ENCODE measurements around the gene TOB2.
"Not testable (repeated sequence)": the region's sequence is repeated elsewhere in the genome, so short reads cannot be mapped to it uniquely, and the experiment has no call there.

The TOB2 gene

DNA sequence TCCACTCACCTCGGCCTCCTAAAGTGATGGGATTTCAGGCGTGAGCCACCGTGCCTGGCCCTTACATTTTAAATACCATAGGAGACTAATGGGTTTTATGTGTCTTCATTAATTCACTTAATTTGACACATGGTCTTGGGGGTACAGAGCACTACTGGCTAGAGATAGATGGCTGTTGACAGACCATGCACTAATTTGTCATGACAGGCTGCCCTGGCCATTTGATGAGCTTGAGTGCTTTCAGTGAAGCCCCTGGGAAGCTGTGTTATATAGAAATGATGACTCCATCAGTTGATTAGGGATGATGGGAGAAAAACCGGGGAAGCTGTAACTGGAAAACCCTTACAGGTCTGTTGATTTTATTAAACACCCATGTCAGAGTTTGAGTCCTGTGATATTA is 15.3 kb upstream of the TOB2 start:
- DNase-seq = no peak

DNA sequence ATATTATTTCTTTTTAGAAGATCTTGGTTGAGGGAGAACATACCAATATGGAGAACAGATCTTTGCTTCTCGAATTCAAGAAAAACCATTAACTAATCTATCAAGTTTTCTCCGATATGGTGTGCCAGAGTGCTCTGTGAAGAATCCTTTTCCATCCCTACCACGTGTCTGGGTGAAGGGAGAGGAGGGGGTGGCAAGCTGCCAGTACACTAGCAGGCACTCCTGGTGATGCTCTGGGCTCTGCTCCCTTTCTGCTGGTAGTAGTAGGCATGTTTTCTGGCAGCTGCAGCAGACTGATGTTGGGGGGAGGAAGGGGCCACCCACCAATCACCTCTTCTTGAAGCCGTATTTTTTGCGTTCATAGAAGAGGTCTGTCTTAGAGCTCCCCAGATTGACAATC is 13.5 kb upstream of the TOB2 start:
- not testable (repeated sequence) for DNase-seq

DNA sequence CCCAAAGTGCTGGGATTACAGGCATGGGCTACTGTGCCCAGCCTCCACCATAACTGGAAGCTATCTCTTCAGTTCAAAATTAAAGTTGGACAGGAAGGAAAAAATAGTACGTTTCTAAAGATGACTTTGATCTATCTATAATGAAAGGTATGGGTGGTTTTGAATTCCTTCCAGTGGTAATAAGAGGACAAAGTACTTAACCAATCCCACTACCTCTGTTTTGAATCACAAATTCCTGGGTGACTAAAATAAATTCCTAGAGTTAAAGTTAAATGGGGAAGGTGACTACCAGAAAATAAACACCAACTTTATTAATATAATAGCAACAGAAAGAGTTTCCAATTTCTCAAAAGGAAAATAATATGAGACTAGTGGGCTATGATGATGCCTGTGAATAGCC is 12.8 kb upstream of the TOB2 start:
- no peak for DNase-seq

DNA sequence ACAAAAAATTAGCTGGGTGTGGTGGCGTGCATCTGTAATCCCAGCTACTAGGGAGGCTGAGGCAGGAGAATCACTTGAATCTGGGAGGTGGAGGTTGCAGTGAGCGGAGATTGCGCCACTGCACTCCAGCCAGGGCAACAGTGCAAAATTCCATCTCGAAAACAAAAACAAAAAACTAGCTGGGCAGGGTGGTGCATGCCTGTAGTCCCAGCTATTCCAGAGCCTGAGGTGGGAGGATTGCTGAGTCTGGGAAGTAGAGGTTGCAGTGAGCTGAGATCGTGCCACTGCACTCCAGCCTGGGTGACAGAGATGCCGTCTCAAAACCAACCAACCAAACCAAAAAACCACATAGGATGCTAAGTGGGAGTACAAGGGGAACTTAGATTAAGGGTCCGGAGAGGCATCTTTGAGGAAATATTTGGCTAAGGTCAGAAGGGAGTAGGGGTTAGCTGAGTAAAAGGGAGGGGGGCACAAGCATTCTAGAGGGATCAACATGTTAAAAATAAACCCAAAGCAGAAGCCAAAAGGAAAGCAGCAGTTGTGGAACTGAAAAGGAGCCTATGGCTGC is 11.6 kb upstream of the TOB2 start:
- DNase-seq = no peak

DNA sequence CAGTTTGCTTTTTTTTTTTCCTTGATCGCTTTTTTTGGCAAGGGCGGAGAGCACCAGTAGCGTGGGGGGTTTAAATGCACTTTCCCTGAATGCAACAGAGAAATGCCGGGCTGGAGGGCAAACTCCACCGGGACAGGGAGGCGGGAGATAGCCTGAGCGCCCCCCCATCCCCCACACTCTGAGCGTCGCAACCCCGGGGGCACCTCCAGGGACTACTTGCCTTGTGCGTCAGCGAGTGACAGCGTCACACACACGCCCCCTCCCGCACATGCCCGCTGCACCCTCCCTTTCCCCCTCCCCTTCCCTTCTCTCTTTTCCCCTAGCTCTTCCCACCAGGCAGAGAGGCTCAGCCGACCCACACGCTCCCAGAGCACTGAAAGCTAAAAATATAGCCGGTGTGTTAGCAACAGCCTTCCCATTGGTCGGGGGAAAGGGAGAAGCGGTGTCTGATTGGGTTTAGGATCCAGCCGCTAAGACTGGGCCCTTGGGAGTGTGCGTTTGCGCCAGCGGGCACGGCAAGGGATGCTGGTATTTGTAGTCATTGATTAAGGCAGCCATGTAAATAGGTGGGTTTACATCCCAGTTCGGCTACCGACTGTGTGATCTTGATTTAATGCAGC is 1.7 kb upstream of the TOB2 start:
- peak; percentile 98 for DNase-seq

DNA sequence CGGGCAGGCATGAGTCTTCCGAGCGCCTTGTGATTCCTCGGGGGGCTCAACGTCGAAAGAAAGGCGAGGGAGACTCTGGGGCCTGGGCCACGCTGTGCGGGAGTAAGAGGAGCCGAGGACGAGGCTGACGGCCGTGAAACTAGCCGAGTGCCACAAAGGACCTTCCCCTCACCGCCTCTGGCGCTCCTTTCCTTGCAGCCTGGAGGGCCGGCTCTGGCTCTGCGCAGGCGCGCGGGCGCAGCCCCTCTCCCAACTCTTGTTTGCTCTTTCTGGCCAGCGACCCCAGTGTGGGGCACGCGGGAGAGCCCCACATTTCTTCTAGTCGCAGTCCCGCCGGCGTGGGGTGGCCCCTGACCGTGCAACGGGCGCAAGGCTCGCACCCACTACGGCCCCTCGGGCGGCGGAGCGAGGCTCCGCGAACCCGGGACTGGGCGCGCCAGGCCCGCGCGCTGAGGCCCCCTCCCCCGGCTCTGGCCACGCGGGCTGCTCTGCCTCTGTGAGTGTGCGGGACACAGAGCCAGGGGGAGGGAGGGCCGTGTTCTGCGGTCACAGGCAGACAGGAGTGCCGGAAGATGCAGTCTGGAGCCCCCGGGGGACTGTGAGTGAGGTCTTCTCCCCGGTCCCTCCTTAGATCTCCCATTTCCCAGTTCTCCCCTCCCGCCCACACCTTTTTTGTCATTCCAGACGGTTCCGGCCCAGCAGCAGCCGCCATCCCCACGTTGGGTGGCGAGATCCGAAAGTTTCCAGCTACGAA is 1.0 kb upstream of the TOB2 start:
- peak; percentile 10 for DNase-seq

DNA sequence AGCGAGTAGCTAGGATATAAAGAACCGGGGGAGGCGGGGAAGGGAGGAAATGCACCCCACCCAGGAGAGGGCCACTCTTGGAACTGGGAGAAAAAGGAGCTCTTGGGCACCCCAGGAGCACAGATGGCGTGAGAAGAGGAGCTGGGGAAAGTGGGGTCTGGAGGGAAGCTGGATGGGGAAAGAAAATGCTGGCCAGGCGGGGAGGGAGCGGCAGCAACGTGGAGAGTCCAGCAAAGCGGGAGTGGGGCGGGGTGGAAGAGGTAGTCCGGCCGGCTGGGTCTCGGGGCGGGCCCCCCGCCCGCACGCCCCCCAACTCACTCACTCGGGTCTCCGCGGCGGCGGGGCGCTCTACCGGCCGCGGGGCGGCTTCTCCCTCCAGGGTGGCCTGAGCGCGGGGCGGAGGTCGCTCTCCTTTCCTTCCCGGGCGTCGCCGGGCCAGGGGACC is 522 bp downstream of the TOB2 start:
- no peak for DNase-seq

DNA sequence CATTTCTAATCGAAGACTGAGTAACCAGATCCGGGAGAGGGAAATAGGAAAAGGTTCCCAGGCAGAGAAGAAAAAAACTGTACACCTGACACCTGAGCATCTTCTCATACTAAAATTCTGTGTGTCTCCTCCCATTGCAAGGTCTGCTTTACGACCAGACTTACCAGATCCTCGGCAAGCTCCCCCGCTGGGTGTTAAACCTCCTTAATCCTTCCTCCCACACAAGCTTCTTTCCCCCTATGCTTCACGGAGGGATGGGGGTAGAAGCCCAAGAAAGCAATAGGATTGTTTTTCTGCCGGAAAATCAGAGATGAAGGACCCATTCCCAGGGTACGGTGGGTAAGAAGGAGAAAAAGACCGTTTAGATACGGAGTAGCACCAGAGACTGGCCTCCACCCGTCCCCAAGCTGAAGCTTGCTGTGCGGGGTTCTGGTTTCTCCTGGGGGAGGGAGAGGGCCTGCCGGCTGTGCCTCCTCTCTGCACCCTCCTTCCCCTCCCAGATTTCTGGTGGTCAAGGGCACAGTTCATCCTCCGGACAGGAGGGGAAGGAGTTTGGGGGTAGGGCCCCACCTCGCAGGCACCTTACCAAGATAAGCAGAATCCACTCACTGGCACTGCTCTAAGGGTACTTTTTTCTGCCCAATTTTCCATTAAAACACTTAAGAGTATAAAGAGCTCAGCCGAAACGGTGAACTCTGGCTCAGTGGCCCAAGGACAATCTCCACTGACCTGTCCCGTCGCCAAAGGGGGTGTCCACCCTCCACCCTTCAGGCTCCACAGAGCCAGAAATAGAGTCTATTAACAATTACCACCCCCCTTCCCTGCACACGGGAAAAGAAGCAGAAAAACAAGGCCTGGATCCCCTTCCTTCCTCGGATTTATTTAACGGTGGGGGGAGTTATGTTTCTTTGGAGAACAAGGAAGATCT is 1.2 kb downstream of the TOB2 start:
- DNase-seq = no peak

DNA sequence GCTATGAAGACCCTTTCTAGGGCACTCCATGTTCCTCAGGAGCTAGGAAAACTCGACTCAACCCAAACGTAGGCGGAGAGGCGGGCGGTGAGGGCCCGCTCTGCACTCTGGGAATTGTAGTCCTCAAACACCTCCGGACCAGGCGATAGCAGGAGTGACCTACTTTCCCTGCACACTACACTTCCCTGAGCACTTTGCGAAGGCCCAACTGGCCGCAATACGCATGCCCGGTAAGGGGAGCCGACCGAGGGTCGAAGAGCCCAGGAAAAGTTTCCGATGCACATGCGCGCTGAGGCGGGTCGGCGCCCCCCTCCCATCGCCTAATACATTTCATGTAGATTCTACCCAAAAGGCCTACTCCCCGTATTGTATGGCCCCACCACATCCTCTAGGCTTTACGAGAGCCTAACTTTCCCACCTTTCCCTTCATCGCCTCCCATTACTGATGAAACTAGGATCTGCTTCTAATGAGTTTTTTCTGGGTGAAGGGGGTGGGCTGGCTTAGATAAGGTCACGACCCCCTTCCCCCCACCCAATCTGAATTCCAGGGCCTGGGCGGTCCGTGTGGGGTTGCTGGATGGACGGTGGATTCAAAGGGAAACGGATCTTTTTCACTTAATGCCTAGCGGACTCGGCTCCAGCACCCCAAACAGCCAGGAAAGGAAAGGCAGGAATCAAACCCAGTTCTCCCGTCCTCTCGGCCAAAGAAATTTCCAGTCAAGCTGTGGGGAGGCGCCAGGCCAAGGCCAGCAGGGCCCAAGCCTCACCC is 2.1 kb downstream of the TOB2 start:
- peak; percentile 95 for DNase-seq

DNA sequence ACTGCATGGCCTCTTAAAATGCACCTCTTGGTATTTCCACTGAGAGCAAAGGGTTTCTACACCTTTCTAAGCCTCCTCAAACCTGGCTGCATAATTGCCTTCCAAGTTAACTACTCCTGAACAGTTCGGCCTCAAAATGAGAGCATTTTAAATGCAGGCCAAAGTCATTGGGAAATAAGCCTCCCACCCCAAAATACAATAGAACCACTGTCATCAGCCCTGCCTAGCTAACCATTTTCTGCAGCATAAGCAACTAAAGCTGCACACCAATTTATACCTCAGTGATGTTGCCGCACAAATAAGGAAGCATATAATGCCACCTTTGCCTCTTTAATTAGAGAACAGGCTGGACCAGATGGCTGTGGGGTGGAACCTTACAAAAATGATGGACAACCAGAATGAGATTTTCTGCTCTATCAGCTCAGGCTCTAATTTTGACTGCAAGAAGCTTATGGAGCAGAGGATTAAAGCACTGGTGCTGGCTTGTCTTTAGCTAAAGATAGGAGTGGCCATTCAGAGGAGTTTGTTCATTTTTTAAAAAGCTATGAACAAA is 4.3 kb downstream of the TOB2 start:
- DNase-seq = no peak

DNA sequence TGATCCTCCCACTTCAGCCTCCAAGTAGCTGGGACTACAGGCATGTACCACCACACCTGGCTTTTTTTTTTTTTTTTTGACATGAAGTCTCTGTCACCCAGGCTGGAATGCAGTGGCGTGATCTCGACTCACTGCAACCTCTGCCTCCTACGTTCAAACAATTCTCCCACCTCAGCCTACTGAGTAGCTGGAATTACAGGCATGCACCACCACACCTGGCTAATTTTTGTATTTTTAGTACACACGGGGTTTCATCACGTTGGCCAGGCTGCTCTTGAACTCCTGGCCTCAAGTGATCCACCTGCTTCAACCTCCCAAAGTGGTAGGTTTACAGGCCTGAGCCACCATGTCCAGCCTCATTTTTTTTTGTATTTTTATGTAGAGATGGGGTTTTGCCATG is 6.1 kb downstream of the TOB2 start:
- DNase-seq = not testable (repeated sequence)

DNA sequence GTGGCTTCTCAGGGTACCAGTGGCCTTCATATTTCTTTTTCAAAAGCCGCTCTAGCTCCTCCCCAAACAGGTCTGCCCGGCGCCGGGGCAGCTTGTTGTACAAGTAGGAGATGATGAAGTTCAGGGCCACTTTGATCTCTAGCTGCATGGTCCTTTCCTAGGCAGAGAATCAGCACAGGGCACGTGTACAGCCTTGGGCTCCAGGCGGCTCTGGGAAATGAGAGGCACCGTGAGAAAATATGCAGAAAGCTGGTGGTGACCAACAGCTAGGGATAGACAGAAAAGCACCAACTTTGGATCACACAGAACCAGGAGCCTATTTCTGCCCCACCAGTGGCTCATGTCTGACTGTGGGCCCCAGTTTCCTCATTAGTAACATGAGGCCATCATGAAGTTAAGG is 9.4 kb downstream of the TOB2 start:
- no peak for DNase-seq

DNA sequence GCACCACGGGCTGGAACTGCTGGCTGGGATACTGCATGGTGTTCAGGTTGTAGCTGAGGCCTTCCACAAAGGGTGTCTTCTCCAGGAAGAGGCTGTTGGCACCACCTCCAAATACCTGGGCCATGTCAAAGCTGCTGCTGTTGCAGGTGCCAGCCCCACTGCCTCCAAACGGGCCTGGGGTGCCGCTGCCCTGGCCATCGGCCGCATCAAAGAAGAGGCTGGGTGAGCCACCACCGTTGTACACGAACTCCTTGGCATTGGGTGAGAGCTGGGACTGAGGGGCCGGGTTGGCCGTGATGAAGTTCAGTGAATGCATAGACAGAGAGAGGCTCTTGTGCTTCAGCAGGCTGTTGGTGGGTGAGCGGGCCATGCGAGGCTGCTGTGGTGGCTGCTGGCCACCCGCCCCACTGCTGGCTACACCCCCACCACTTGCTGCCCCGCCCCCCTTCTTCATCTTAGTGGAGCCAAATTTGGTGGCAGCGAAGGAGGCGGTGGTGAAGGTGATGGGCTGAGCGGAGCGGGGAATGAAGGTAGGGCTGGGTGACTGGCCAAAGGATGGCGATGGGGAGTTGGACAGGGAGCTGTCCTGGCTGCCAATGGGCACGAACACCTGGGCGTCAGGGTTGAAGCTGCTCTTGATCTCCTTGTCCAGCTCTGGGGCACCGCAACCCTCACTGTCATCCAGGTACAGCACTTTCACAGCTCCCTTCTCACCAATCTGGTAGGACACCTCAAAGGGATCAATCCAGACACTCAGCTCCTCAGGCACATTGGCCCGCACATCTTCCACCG is 10.1 kb downstream of the TOB2 start:
- no peak for DNase-seq

DNA sequence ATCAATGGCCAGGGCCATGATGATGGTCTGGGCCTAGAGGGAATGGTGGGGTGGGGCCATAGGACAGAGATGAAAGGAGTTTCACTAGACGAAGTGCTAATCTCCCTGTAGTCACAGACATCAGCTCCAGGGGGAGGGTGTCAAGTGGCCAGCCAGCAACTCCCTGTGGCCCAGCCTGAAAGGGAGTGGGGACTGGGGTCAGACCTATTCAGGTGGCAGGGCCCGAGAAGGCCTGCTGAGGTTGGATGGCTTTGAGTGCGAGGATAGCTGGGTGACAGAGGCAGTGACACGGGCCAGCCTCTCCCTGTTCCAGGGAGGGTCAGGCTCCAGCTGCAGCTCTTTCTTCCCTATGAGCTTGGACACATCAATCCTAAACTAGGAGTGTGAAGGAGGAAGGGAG is 11.0 kb downstream of the TOB2 start:
- no peak for DNase-seq

DNA sequence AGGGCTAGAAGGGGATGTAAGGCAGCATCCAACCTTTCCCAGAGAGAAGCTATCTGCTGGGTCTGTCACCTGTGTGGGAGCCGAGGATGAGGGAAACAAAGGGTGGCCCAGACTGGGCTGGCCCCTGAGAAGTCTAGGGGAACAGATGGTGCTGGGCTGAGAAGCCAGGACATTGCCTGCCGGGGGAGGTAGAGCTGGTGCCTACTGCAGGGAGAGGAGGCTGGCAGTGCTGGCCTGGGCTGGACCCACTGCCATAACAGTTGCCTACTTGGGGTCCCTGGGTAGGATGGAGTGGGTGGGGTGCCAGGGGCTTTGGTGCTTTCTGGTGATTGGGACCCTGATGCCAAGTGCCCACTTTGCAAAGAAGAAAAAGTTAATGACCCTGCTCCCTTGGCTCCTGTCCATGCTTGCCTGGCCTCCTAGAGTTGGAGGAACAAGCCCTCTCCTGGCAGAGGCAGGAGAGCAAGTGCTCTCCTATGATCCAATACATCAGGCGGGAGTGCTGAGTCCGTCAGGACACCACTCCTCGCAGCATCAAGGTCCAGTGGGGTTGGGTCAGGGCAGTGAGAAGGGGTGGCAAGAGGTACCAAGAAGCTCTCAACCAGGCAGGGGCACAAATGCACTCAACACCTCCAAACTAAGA is 12.1 kb downstream of the TOB2 start:
- DNase-seq = not testable (repeated sequence)

DNA sequence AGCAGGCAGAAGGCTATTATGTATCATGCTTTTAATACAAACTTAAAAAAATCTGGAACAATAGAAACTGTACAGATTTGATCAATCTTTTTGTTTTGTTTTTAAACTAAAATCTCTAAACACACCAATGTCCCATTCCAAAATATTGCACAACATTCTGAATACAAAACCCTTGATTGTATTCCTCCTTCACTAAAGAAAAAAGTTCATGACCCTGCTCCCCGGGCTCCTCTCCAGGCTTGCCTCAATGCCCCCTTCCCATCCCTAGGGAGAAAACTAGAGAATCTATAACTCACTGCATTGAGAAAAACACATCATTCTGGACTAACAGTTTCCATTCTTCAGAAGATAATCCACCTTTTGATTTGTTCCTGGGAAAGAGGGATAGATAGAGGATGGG is 13.1 kb downstream of the TOB2 start:
- DNase-seq = not testable (repeated sequence)

DNA sequence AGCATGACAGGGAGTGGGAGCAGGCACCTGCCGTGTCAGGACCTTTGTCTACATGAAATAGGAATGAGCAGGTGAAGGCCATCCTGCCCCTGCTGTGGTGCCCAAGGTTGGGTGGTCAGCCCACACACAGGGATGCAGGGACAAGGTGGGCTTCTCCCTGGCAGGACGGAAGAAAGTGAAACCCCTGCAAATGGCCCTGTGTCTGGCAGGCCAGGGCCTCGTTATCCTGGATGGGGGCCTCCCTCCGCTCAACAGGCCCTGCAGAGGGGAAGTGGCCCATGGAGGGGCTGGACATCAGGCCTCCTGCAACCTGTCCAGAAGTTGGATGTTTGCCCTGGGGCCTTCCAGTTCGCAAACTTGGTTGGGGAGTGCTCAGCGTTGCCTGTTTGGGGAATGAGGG is 14.9 kb downstream of the TOB2 start:
- DNase-seq = no peak

DNA sequence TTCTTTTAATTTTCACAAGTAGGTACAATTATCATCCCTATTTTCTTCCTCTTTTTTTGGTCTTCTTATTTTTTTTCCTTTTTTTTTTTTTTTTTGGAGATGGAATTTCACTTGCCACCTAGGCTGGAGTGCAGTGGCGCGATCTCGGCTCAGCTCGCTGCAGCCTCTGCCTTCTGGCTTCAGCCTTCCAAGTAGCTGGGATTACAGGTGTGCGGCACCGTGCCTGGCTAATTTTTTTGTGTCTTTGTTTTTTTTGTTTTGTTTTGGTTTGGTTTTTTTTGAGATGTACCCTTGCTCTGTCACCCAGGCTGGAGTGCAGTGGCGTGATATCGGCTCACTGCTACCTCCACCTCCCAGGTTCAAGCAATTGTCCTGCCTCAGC is 16.7 kb downstream of the TOB2 start:
- DNase-seq = no peak

DNA sequence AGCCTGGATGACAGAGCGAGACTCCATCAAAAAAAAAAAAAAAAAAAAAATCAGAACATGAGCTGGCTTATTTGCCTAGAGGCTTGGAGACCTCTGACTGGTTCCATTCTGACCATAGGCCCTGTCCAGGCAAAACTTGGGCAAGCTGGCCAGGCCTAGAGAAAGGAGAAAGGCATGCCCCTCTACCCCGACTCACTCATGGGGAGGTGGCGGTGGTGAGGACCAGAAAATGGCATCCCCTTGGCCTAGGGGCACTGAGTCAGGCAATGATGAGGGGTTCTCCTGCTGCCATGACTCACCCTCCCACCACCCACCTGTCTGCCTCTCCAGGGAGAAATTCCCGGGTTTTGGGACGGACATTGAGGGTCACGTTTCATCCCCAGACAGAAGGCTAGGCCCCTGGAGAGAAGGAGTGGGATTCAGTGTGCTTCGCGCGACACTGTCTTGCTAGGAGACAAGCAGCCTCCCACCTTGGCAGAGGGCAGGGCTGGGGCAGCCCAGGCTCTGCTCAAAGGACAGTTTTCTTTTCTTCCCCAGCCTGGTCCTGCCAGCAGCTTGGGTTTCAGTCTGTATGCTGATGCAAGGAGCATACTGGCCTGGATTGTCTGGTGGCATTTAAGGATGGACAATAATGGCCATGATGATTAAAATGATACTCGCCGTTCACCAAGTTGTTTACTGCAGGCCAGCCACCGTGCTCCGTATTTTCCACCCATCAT is 17.2 kb downstream of the TOB2 start:
- DNase-seq = no peak

Data from SHP77 treated with DMSO at 0.1 percent for 48 hours (cell line).